NCI-H1417 (cell line): ENCODE results near the gene PRSS21.
A peak's percentile ranks its signal among the peaks of the same experiment; 100 is the strongest.

Experiments
- DNase-seq, 3 experiments: peaks; one replicate each; lab custom pipeline; 2025; lab: John Stamatoyannopoulos, UW

Gene PRSS21

GRCh38 chr16:2806286-2806685 lies 10.8 kb upstream of the PRSS21 start:
- DNase-seq, result no peak

GRCh38 chr16:2808181-2808580 lies 8.9 kb upstream of the PRSS21 start:
- DNase-seq, result no peak

GRCh38 chr16:2809149-2809760 lies 7.8 kb upstream of the PRSS21 start:
- DNase-seq, result no peak

DNA sequence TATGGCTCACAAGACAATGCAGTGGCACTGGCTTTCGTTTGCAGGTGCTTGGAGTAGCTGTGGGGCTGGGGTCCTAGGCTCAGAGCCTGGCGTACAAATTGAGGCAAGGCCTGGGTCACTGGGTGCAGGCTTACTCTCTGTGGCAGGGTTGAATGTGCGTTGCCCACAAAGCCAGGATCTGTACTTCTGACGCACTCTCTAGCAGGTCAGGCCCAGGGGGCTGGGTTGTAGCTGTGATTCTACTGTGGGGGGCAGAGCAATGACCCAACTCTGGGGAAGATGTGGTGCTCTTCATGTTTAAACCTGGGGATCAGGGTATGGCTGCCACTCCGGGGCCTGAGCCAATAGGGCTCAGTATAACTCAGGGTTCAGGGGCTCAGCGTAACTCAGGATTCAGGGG lies 6.4 kb upstream of the PRSS21 start:
- no peak for DNase-seq

DNA sequence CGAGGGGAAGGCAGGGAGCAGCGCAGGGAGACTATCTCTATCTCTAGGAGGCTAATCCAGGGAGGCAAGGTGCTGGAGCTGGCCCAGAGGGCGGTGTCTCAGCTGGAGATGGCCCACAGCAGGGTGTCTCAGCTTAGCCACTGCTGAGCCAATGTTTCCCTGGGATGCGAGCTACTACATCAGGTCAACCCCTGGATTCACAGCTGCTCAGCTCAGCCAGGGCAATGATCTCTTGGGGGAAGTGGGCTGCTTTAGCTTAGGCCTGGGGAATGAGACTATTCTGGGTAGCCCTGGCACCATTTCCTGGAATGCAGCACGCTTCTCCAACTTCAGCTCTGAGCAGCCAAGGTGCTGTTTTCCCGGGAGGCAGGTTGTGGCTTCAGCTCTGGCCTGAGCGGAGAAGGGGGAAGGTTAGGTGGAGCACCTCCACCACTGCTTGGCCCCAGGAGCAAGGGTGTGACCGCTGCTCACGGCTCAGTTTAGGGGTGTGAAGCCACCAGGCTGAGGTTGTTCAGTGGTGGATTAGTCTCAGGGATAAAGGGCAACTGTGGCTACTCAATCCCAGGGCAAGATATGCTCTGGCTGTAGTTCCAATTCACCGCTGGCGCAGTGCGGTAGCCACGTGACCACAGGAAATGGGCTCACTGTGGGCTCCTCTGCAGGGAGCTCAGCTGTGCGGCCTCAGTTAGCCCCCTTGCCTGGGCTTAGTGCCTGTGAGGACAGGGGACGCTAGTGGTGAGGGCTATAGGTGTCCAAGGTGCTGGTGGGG lies 5.2 kb upstream of the PRSS21 start:
- no peak for DNase-seq

DNA sequence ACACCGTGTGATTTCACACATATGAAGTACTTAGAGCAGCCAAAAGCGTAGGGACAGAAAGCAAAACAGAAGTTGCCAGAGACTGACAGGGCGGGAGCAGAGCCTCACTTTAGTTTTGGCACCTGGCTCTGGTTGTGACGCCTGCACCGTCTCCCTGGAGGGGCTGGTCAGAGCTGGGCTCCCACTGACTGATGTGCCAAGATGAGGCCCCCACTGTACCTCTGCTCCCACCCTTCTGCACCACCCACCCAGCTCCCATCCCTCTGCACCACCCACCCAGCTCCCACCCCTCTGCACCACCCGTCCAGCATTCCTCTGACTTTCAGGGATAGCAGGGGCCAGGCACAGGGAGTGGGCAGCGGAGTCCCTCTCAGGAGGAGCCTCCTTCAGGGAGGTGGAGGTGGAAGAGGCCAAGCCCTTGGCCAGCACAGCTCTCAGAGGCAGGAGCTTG lies 3.2 kb upstream of the PRSS21 start:
- DNase-seq, result no peak

GRCh38 chr16:2814551-2815298 lies 2.3 kb upstream of the PRSS21 start:
- DNase-seq, result no peak

DNA sequence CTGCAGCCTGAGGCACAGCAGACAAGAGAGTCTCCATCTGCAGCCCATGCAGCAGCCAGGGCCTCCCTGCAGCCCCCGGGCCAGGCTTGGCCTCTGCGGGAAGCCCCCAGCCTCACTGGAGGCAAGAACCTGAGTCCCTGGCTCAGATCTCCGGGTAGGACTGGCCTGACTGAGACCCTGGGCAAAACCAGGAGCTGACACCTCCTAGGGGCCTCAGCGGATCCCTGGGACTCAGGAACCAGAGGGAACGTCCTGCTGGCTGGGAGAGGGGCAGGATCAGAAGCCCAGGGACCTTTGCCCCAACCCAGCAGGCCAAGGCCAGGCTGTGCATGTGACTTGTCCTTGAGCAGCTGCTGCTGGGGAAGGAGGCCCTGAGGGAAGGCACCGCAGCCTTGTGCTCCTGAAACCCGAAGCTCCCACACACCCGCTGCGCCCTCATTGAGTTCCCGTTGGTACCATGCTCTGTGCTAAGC lies 1.7 kb upstream of the PRSS21 start:
- no peak for DNase-seq

GRCh38 chr16:2817340-2818271 lies 569 bp downstream of the PRSS21 start:
- DNase-seq, result peak in 1 of 3 experiments; percentile 8

GRCh38 chr16:2818272-2818876 lies 1.3 kb downstream of the PRSS21 start:
- no peak for DNase-seq

DNA sequence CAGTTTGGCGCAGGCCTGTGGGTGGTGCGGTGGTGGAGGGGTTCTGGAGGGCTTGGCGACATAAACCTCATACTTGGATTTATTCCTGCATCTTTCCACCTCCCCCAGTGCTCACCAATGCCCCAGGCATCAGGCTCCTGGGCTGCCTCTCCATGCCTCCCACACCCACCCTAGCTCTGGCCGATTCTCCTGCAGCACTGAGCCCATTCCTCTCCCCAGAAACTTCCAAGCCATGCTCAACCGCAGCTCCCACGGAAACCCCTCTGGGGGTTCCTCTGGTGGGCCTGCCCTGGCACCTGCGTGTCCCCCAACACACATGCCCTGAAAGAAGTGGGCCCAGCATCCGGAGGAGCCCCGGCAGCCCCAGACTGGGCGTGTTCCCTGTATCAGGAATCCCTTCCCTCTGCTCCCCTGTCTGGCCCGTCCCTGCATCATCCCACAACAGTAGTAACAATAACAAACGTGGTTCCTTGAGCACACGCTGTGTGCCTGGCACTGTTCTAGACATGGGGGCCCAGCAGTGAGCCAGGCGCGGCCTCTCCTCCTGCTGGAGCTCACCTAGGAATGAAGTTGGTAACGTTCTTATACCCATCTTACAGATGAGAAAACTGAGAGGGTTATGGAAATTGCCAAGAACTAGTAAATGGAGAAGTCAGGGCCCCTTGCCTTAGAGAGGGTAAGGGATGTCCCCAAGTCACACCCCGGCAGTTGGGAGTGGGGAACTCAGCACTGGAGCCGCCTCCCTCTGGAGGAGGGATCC lies 2.3 kb downstream of the PRSS21 start:
- DNase-seq, result no peak

GRCh38 chr16:2819939-2820835 lies 3.1 kb downstream of the PRSS21 start:
- DNase-seq, result no peak

DNA sequence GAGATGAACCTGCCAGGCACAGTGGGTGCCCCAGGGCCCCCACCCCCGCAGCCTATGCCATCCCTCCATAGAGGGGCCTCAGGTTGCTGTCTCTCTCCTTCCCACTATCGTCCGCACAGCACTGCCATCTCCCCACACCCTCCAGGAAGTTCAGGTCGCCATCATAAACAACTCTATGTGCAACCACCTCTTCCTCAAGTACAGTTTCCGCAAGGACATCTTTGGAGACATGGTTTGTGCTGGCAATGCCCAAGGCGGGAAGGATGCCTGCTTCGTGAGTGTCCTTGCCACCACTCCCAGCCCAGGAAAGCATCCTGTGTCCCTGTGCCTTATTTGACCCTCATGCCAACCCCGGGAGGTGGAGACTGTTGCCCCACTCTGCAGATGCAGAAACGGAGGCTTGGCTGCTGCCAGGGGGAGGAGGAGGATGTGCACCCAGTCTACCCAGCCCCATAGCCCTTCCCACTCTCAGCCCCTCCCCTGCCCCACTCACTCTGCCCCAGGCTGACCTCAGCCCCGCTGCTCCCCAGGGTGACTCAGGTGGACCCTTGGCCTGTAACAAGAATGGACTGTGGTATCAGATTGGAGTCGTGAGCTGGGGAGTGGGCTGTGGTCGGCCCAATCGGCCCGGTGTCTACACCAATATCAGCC lies 3.9 kb downstream of the PRSS21 start:
- DNase-seq, result no peak

DNA sequence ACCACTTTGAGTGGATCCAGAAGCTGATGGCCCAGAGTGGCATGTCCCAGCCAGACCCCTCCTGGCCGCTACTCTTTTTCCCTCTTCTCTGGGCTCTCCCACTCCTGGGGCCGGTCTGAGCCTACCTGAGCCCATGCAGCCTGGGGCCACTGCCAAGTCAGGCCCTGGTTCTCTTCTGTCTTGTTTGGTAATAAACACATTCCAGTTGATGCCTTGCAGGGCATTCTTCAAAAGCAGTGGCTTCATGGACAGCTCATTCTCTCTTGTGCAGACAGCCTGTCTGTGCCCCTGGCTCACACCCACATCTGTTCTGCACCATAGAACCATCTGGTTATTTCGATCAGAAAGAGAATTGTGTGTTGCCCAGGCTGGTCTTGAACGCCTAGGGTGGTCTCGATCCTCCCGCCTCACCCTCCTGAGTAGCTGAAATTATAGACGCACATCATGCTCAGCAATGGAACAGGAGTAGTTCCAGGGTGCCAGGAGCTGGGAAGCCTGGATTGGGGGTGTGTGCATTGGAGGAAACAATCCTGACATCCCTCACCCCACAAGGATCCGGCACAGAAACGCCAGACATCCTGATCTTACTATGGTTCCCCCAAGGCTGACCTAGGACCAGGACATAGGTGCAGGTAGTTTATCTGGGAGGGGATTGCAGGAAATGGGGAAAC lies 4.6 kb downstream of the PRSS21 start:
- no peak for DNase-seq

GRCh38 chr16:2822158-2822495 lies 5.1 kb downstream of the PRSS21 start:
- no peak for DNase-seq

DNA sequence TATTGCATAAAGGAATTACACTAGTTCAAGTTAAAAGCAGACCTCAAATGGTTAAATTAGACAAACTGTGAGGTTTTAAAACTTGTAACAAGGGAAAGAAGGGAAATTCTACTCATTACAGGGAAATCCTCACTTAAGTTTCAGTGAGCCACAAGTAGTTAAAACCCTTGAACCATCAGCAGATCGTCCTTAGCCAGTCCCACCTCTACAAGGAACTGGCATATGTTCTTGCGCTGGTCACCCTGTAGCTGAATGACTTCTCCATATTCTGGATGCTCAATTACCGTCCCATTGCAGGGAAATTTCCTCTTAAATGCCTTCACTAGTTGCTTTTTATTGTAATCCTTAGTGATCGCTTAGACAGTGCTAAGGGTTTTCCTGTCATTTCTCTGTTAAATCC lies 5.5 kb downstream of the PRSS21 start:
- no peak for DNase-seq

DNA sequence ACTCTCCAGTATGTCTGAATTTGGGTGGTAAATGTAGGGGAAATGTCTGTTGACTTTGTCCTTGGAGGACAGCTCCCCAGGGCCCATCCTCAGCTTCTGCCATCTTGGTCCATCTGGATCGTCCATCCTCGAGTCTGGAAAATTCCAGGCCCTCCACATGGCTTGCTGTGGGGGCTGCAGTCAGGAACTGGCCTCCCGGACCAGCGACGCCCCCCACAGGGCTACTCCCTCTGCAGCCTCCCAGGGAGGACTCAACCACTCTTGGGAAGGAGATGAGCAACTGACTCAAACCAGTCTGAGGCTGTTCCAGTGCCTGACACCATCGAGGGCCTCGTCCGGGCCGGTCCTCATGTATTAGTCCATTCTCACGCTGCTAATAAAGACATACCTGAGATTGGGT lies 7.6 kb downstream of the PRSS21 start:
- DNase-seq, result no peak

GRCh38 chr16:2825049-2825742 lies 8.2 kb downstream of the PRSS21 start:
- no peak for DNase-seq
